OCI-LY1 (cell line): ENCODE data around the gene RGSL1.

ENCODE experiments used
- H2AFZ ChIP-seq: fragments of 200-600 bp; sonication (generic), shearing (Covaris generic); 2 replicates; pipeline ENCODE4 v1.6.0; 2014; ENCODE audit warnings: antibody characterized with exemption, mild to moderate bottlenecking, low read length
- H3F3A ChIP-seq: fragments of 200-600 bp; sonication (generic), shearing (Covaris generic); 2 replicates; pipeline ENCODE4 v1.6.0; 2014; ENCODE audit warnings: mild to moderate bottlenecking, antibody characterized with exemption, low read length, moderate library complexity; ENCODE audit not compliant: insufficient read depth
- H3K27ac ChIP-seq: fragments of 200-600 bp; sonication (generic); 2 replicates; pipeline ENCODE4 v1.5.1; 2014; ENCODE audit warnings: low read length, mixed run types, mild to moderate bottlenecking, low read depth; ENCODE audit not compliant: poor library complexity, severe bottlenecking
- H3K27me3 ChIP-seq: fragments of 200-600 bp; sonication (generic); 2 replicates; pipeline ENCODE4 v1.6.0; 2014; ENCODE audit warnings: antibody characterized with exemption, mild to moderate bottlenecking, low read length, moderate library complexity; ENCODE audit not compliant: insufficient read depth
- H3K36me3 ChIP-seq: fragments of 200-600 bp; sonication (generic); 2 replicates; pipeline ENCODE4 v1.6.1; 2014; ENCODE audit warnings: mild to moderate bottlenecking, antibody characterized with exemption, low read length, moderate library complexity, mixed read lengths; ENCODE audit not compliant: insufficient read depth
- H3K4me1 ChIP-seq: fragments of 200-600 bp; sonication (generic); 2 replicates; pipeline ENCODE4 v1.5.1; 2014; ENCODE audit warnings: mild to moderate bottlenecking, low read length, moderate library complexity; ENCODE audit not compliant: insufficient read depth, severe bottlenecking
- H3K4me2 ChIP-seq: fragments of 200-600 bp; sonication (generic), shearing (Covaris generic); 2 replicates; pipeline ENCODE4 v1.6.1; 2014; ENCODE audit warnings: low read length
- H3K4me3 ChIP-seq: fragments of 200-600 bp; sonication (generic); 2 replicates; pipeline ENCODE4 v1.5.1; 2014; ENCODE audit warnings: low read length, low read depth, mild to moderate bottlenecking, mixed read lengths; ENCODE audit not compliant: poor library complexity, severe bottlenecking
- H3K79me2 ChIP-seq: fragments of 200-600 bp; shearing (Covaris generic); 2 replicates; pipeline ENCODE4 v1.6.1; 2016; ENCODE audit warnings: mixed run types, low read length, mixed read lengths; ENCODE audit not compliant: insufficient read depth
- H3K9ac ChIP-seq: fragments of 200-600 bp; sonication (generic), shearing (Covaris generic); 2 replicates; pipeline ENCODE4 v1.6.1; 2014; ENCODE audit warnings: mild to moderate bottlenecking, low read length, mixed read lengths
- H3K9me2 ChIP-seq: fragments of 200-600 bp; sonication (generic), shearing (Covaris generic); 2 replicates; pipeline ENCODE4 v1.6.1; 2014; ENCODE audit warnings: low read depth, mild to moderate bottlenecking, low read length, mixed read lengths
- H3K9me3 ChIP-seq: fragments of 200-600 bp; shearing (Covaris generic); 2 replicates; pipeline ENCODE4 v1.6.1; 2014; ENCODE audit warnings: low read length, mixed read lengths
- H4K20me1 ChIP-seq: fragments of 200-600 bp; sonication (generic), shearing (Covaris generic); 2 replicates; pipeline ENCODE4 v1.6.0; 2016; ENCODE audit warnings: mild to moderate bottlenecking, low read length; ENCODE audit not compliant: insufficient read depth
- CTCF ChIP-seq: fragments of 200-600 bp; sonication (generic), shearing (Covaris generic); IDR thresholded peaks from 2 replicates; pipeline ENCODE4 v1.5.1; 2017; ENCODE audit warnings: mild to moderate bottlenecking, antibody characterized with exemption, low read length, moderate library complexity, mixed read lengths
- EZH2 ChIP-seq: fragments of 200-600 bp; sonication (generic), shearing (Covaris generic); IDR thresholded peaks from 2 replicates; pipeline ENCODE4 v1.8.0; 2017; ENCODE audit warnings: borderline replicate concordance, mixed run types, mild to moderate bottlenecking, antibody characterized with exemption, low read length, moderate library complexity, mixed read lengths

The RGSL1 gene

GRCh38 chr1:182408435-182409075 is 41.4 kb upstream of the RGSL1 start:
- Histone ChIP-seq H3K9me2 (no peaks in the 10 kb centered on the region), H3K27me3 (no peaks in the 10 kb centered on the region), H3F3A (no peaks in the 10 kb centered on the region), H4K20me1 (no peaks in the 10 kb centered on the region), H3K4me1 (no peaks in the 10 kb centered on the region), H3K4me2 (no peak overlapping the region), H3K9me3 (no peaks in the 10 kb centered on the region), H3K9ac (no peak overlapping the region), H3K79me2 (no peaks in the 10 kb centered on the region), H3K27ac (no peak overlapping the region), H3K4me3 (no peak overlapping the region), H2AFZ (no peak overlapping the region), H3K36me3 (no peaks in the 10 kb centered on the region)
- no peak for TF ChIP-seq EZH2
- no peak for TF ChIP-seq CTCF

GRCh38 chr1:182410138-182410537 is 39.8 kb upstream of the RGSL1 start:
- H3K79me2 ChIP-seq, result no peaks in the 10 kb centered on the region
- H4K20me1 ChIP-seq, result no peaks in the 10 kb centered on the region
- H3K4me1 ChIP-seq, result no peaks in the 10 kb centered on the region
- TF ChIP-seq CTCF (no peak), EZH2 (no peak)
- no peak overlapping the region for H3K4me3 ChIP-seq
- H3K9me3 ChIP-seq, result no peaks in the 10 kb centered on the region
- no peak overlapping the region for H3K4me2 ChIP-seq
- H3K9me2 ChIP-seq, result no peaks in the 10 kb centered on the region
- H2AFZ ChIP-seq, result no peak overlapping the region
- no peaks in the 10 kb centered on the region for H3K36me3 ChIP-seq
- H3K9ac ChIP-seq, result no peak overlapping the region
- H3K27ac ChIP-seq, result no peak overlapping the region
- H3K27me3 ChIP-seq, result no peaks in the 10 kb centered on the region
- H3F3A ChIP-seq, result no peaks in the 10 kb centered on the region

GRCh38 chr1:182410620-182411273 is 39.2 kb upstream of the RGSL1 start:
- H3K27ac ChIP-seq, result no peak overlapping the region
- no peak overlapping the region for H3K9ac ChIP-seq
- H3K4me1 ChIP-seq, result no peaks in the 10 kb centered on the region
- H3K36me3 ChIP-seq, result no peaks in the 10 kb centered on the region
- TF ChIP-seq EZH2 (no peak), CTCF (no peak)
- H3K27me3 ChIP-seq, result no peaks in the 10 kb centered on the region
- no peak overlapping the region for H3K4me3 ChIP-seq
- H3K79me2 ChIP-seq, result no peaks in the 10 kb centered on the region
- no peak overlapping the region for H2AFZ ChIP-seq
- no peaks in the 10 kb centered on the region for H4K20me1 ChIP-seq
- H3F3A ChIP-seq, result no peaks in the 10 kb centered on the region
- no peaks in the 10 kb centered on the region for H3K9me3 ChIP-seq
- H3K4me2 ChIP-seq, result no peak overlapping the region
- H3K9me2 ChIP-seq, result no peaks in the 10 kb centered on the region
